ENCODE measurements around the gene IL17C. TPM values are rescaled to one million over a fixed set of nuclear protein-coding genes. Genes with fewer than 3 reads are reported as not detected.
A peak's percentile ranks its signal among the peaks of the same experiment; 100 is the strongest.

IL17C gene
- total and polyA plus RNA-seq, 9 donors = not detected

- Histone ChIP-seq H3K27me3 (ENCODE audit: control insufficient read depth, insufficient read depth, low read length) (peaks cover 29% of the 10 kb centered on the region), H3K4me1 (ENCODE audit: control insufficient read depth, insufficient read depth, low read length) (peaks cover 5% of the 10 kb centered on the region), H3K36me3 (ENCODE audit: control insufficient read depth, insufficient read depth, low read length) (no peaks in the 10 kb centered on the region), H3K27ac (ENCODE audit: low read length) (no peak overlapping the region), H3K9me3 (replicated peaks; ENCODE audit: control insufficient read depth, low read depth, low read length) (no peaks in the 10 kb centered on the region), H3K4me3 (ENCODE audit: low read length) (no peak overlapping the region)
- DNase-seq = no peak
- WGBS (ENCODE audit: insufficient coverage) = 91% methylated on average over 7 of the region's 9 CpGs
Measured at GRCh38 chr16:88643644-88643932, 5.2 kb downstream of the IL17C start.

GRCh38 chr16:88645455-88645854 is 7.1 kb downstream of the IL17C start:
- DNase-seq = no peak
- peaks cover 10% of the 10 kb centered on the region for H3K27me3 ChIP-seq (ENCODE audit: control insufficient read depth, insufficient read depth, low read length)
- no peaks in the 10 kb centered on the region for H3K9me3 ChIP-seq (replicated peaks; ENCODE audit: control insufficient read depth, low read depth, low read length)
- WGBS (ENCODE audit: insufficient coverage) = 92% methylated on average over 16 of the region's 16 CpGs
- peaks cover 14% of the 10 kb centered on the region for H3K4me1 ChIP-seq (ENCODE audit: control insufficient read depth, insufficient read depth, low read length)
- H3K36me3 ChIP-seq (ENCODE audit: control insufficient read depth, insufficient read depth, low read length) = peaks cover 5% of the 10 kb centered on the region
- no peak overlapping the region for H3K4me3 ChIP-seq (ENCODE audit: low read length)
- no peak overlapping the region for H3K27ac ChIP-seq (ENCODE audit: low read length)

DNA sequence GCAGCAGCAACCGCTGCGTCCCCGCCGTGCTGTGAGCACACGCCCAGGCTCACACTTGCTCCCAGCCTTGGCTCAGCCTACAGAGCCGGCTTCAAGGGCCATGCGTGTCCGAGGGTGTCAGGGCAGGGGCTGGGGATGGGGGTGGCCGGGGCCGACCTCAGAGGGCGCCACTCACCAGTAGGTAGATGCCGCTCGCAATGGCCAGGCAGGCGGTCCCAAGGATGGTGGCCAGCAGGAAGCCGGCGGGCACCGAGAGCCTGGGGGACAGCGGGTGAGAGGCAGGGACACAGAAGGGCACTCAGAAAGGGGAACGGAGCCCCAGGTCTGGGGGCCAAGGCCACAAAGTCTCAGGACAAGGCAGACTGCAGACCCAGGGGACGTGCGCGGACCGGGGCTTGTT is 7.6 kb downstream of the IL17C start:
- Histone ChIP-seq H3K4me1 (ENCODE audit: control insufficient read depth, insufficient read depth, low read length) (peaks cover 16% of the 10 kb centered on the region), H3K9me3 (replicated peaks; ENCODE audit: control insufficient read depth, low read depth, low read length) (no peaks in the 10 kb centered on the region), H3K36me3 (ENCODE audit: control insufficient read depth, insufficient read depth, low read length) (peaks cover 5% of the 10 kb centered on the region), H3K4me3 (ENCODE audit: low read length) (no peak overlapping the region), H3K27me3 (ENCODE audit: control insufficient read depth, insufficient read depth, low read length) (peaks cover 5% of the 10 kb centered on the region), H3K27ac (ENCODE audit: low read length) (no peak overlapping the region)
- DNase-seq = no peak
- 84% methylated on average over 23 of the region's 23 CpGs for WGBS (ENCODE audit: insufficient coverage)

GRCh38 chr16:88646345-88647034 is 8.1 kb downstream of the IL17C start:
- H3K4me1 ChIP-seq (ENCODE audit: control insufficient read depth, insufficient read depth, low read length) = peaks cover 22% of the 10 kb centered on the region
- H3K4me3 ChIP-seq (ENCODE audit: low read length) = no peak overlapping the region
- no peaks in the 10 kb centered on the region for H3K9me3 ChIP-seq (replicated peaks; ENCODE audit: control insufficient read depth, low read depth, low read length)
- H3K27ac ChIP-seq (ENCODE audit: low read length) = no peak overlapping the region
- peaks cover 5% of the 10 kb centered on the region for H3K36me3 ChIP-seq (ENCODE audit: control insufficient read depth, insufficient read depth, low read length)
- peaks cover 2% of the 10 kb centered on the region for H3K27me3 ChIP-seq (ENCODE audit: control insufficient read depth, insufficient read depth, low read length)
- WGBS (ENCODE audit: insufficient coverage) = 73% methylated on average over 17 of the region's 28 CpGs
- no peak for DNase-seq

DNA sequence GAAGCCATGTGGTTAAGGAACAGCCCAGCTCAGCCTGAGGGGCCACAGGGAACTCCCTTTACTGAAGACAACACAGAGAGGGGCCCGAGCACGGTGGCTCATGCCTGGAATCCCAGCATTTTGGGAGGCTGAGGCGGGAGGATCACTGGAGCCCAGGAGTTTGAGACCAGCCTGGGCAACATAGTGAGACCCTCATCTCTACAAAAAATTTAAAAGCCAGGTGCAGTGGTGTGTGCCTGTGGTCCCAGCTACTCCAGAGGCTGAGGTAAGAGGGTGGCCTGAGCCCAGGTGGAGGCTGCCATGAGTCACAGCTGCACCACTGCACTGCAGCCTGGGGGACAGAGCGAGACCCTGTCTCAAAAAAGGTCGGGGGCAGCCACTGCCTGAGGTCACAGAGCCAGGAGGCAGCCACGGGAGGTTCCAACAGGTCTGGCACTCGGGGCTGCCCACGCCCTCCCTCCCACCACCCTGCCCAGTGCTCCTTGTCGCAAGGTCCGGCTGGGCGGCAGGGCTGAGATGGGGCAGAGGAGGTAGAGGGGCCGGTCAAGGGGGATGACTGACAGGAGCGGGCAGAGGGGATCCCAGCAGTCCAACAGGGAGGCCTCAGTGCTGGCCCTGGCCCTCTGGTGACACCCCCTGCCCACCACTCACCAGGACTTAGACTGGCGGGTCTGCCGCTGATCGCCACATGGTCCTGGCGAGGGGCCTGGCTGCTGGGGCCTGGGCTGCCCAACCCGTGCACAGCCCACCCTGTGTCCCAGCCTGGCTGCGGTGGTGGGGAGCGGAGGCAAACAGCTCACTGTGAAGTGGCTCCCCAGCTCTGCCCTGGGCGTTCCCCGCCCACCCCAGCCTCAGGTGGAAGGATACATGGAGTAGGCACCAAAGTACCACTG is 9.1 kb downstream of the IL17C start:
- Histone ChIP-seq H3K27me3 (ENCODE audit: control insufficient read depth, insufficient read depth, low read length) (no peaks in the 10 kb centered on the region), H3K4me3 (ENCODE audit: low read length) (no peak overlapping the region), H3K27ac (ENCODE audit: low read length) (no peak overlapping the region), H3K4me1 (ENCODE audit: control insufficient read depth, insufficient read depth, low read length) (peaks cover 27% of the 10 kb centered on the region), H3K36me3 (ENCODE audit: control insufficient read depth, insufficient read depth, low read length) (peaks cover 9% of the 10 kb centered on the region), H3K9me3 (replicated peaks; ENCODE audit: control insufficient read depth, low read depth, low read length) (no peaks in the 10 kb centered on the region)
- DNase-seq = no peak
- WGBS (ENCODE audit: insufficient coverage) = 86% methylated on average over 9 of the region's 22 CpGs

GRCh38 chr16:88649195-88649923 is 11.0 kb downstream of the IL17C start:
- H3K9me3 ChIP-seq (replicated peaks; ENCODE audit: control insufficient read depth, low read depth, low read length) = no peaks in the 10 kb centered on the region
- peak overlapping the region; percentile 65 for H3K4me3 ChIP-seq (ENCODE audit: low read length)
- H3K27ac ChIP-seq (ENCODE audit: low read length) = no peak overlapping the region
- 61% methylated on average over 19 of the region's 20 CpGs for WGBS (ENCODE audit: insufficient coverage)
- no peaks in the 10 kb centered on the region for H3K27me3 ChIP-seq (ENCODE audit: control insufficient read depth, insufficient read depth, low read length)
- DNase-seq = peak; percentile 38
- peaks cover 28% of the 10 kb centered on the region for H3K36me3 ChIP-seq (ENCODE audit: control insufficient read depth, insufficient read depth, low read length)
- peaks cover 27% of the 10 kb centered on the region for H3K4me1 ChIP-seq (ENCODE audit: control insufficient read depth, insufficient read depth, low read length)

DNA sequence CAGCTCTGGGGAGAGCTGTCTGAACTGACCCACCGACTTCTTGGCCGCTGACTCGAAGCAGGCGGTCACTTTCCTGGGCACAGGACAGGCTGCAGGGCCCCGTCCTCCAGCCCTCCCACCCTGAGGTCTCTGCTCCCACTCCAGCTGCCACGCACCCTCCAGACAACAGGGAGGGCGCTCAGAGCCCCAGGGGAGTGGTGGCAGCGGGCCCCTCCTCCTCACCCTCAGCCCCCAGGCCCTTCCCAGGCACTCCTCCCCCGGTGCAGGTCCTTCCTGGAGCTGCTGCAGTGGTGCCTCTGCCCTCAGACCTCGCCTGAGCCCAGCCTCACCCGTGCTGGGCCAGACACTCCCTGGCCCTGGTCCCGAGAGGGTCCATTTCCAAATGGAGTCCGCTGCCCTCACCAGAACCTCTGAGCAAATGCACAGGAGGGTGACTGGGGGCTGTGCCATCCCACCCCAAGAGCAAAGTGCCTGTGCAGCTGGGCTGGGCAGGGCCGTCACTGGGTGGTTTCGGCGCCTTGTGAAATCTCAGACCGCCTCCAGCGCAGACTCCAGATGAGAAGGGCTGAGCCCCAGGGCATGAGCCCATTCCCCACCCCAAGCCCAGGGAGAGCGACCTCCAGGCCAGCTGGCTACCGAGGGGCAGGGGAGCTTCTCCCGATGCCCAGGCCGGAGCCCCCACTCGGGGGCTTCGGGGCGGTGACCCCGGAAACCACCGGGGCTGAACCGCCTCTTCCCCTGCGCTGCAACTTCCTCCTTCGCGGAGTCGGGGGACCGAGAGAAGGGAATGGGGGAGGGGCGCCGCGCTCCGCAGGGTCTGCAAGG is 11.8 kb downstream of the IL17C start:
- Histone ChIP-seq H3K27ac (ENCODE audit: low read length) (peak overlapping the region; percentile 7), H3K36me3 (ENCODE audit: control insufficient read depth, insufficient read depth, low read length) (peaks cover 35% of the 10 kb centered on the region)
- DNase-seq = no peak

GRCh38 chr16:88650749-88651275 is 12.4 kb downstream of the IL17C start, which contains the start of gene CYBA:
Gene CYBA (minus strand): TSS chr16:88651053. CDS start chr16:88651013, 40 bp downstream.
- Histone ChIP-seq H3K27ac (ENCODE audit: low read length) (peak within 1 kb of the TSS; percentile 66), H3K4me1 (ENCODE audit: control insufficient read depth, insufficient read depth, low read length) (peaks cover 27% of the 10 kb centered on the region), H3K36me3 (ENCODE audit: control insufficient read depth, insufficient read depth, low read length) (peaks cover 42% of the 10 kb centered on the region), H3K9me3 (replicated peaks; ENCODE audit: control insufficient read depth, low read depth, low read length) (no peaks in the 10 kb centered on the region), H3K27me3 (ENCODE audit: control insufficient read depth, insufficient read depth, low read length) (no peaks in the 10 kb centered on the region), H3K4me3 (ENCODE audit: low read length) (peak within 1 kb of the TSS; percentile 65)
- DNase-seq = peak; percentile 72
- WGBS (ENCODE audit: insufficient coverage) = 0% methylated on average over 40 of the region's 41 CpGs

More for the DNA sequence above, 11.8 kb downstream of the IL17C start:
- peak overlapping the region; percentile 65 for H3K4me3 ChIP-seq (ENCODE audit: low read length)
- H3K4me1 ChIP-seq (ENCODE audit: control insufficient read depth, insufficient read depth, low read length) = peaks cover 27% of the 10 kb centered on the region
- 10% methylated on average over 29 of the region's 37 CpGs for WGBS (ENCODE audit: insufficient coverage)
- no peaks in the 10 kb centered on the region for H3K9me3 ChIP-seq (replicated peaks; ENCODE audit: control insufficient read depth, low read depth, low read length)
- no peaks in the 10 kb centered on the region for H3K27me3 ChIP-seq (ENCODE audit: control insufficient read depth, insufficient read depth, low read length)

- WGBS (ENCODE audit: insufficient coverage) = 73% methylated on average over 15 of the region's 24 CpGs
- DNase-seq = peak; percentile 62
Measured at GRCh38 chr16:88651276-88651988, 13.1 kb downstream of the IL17C start.

More at GRCh38 chr16:88651276-88651988, 13.1 kb downstream of the IL17C start:
- Histone ChIP-seq H3K9me3 (replicated peaks; ENCODE audit: control insufficient read depth, low read depth, low read length) (no peaks in the 10 kb centered on the region), H3K27ac (ENCODE audit: low read length) (peak overlapping the region; percentile 66), H3K36me3 (ENCODE audit: control insufficient read depth, insufficient read depth, low read length) (peaks cover 48% of the 10 kb centered on the region), H3K4me1 (ENCODE audit: control insufficient read depth, insufficient read depth, low read length) (peaks cover 27% of the 10 kb centered on the region), H3K4me3 (ENCODE audit: low read length) (peak overlapping the region; percentile 65), H3K27me3 (ENCODE audit: control insufficient read depth, insufficient read depth, low read length) (no peaks in the 10 kb centered on the region)
